ENCODE results near the gene SF3B4.

DNA sequence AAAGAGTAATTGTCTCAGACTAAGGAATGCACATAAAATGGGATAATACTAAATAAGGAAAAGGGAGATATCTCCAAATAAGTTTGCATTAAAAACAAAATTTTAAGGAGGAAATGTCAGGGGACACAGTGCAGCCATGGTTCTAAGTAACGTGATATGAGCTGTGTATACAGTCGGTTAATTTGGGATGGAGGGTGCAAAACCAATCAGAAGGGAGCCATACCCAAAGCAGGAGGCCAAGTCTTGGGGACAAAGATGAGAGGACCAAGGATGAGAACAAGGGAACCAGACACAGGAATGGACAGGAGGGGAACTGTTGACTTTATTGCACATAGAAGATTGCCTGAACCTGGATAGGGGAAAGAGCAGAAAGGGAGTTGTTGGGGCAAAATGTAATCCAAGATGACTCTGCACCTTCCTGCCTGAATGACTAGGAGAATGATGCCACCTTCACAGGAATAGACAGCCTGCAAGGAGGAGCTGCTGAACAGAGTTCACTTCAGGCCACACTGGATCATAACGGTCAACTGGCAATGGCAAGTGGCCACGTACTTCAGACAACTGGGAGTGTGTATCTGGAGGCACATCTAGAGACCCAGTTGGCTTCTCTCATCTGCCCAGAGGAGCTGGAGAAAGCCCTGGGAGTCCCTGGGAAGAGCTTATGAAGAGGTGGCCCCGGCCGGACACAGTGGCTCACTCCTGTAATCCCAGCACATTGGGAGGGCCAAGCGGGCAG is 50.2 kb downstream of the SF3B4 start:
- TF ChIP-seq, protein P1, sequence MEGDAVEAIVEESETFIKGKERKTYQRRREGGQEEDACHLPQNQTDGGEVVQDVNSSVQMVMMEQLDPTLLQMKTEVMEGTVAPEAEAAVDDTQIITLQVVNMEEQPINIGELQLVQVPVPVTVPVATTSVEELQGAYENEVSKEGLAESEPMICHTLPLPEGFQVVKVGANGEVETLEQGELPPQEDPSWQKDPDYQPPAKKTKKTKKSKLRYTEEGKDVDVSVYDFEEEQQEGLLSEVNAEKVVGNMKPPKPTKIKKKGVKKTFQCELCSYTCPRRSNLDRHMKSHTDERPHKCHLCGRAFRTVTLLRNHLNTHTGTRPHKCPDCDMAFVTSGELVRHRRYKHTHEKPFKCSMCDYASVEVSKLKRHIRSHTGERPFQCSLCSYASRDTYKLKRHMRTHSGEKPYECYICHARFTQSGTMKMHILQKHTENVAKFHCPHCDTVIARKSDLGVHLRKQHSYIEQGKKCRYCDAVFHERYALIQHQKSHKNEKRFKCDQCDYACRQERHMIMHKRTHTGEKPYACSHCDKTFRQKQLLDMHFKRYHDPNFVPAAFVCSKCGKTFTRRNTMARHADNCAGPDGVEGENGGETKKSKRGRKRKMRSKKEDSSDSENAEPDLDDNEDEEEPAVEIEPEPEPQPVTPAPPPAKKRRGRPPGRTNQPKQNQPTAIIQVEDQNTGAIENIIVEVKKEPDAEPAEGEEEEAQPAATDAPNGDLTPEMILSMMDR (IDR thresholded peaks at IDR 0.05) = no peak
- no peak for TF ChIP-seq POLR2A (IDR thresholded peaks at IDR 0.05)
